ENCODE results near the gene DYNC1LI1.

The DYNC1LI1 gene

GRCh38 chr3:32492684-32493436, 77.8 kb downstream of the DYNC1LI1 start:
- no peak for DNase-seq (ENCODE audit: low read depth)

GRCh38 chr3:32488474-32489008, 82.1 kb downstream of the DYNC1LI1 start:
- DNase-seq (ENCODE audit: low read depth) = no peak

GRCh38 chr3:32487781-32488473, 82.7 kb downstream of the DYNC1LI1 start:
- DNase-seq (ENCODE audit: low read depth) = no peak

GRCh38 chr3:32484436-32484835, 86.2 kb downstream of the DYNC1LI1 start:
- DNase-seq (ENCODE audit: low read depth) = no peak

- DNase-seq (ENCODE audit: low read depth) = no peak
These were observed 86.9 kb downstream of the DYNC1LI1 start for GRCh38 chr3:32483772-32484171.

- DNase-seq (ENCODE audit: low read depth) = no peak
These were observed 88.0 kb downstream of the DYNC1LI1 start for GRCh38 chr3:32482693-32483092.

- DNase-seq (ENCODE audit: low read depth) = no peak
These were observed 88.6 kb downstream of the DYNC1LI1 start for GRCh38 chr3:32481791-32482631.

- no peak for DNase-seq (ENCODE audit: low read depth)
These were observed 90.1 kb downstream of the DYNC1LI1 start for GRCh38 chr3:32480604-32481003.

All from activated T-helper 1 cell treated with Interleukin-2 at 50 U/mL for 16 hours (primary cell).